ENCODE data around the gene SENP3.

- TF ChIP-seq CHD1 (IDR thresholded peaks at IDR 0.05; ENCODE audit: low read depth, low read length), result no peak
- no peak for TF ChIP-seq MXI1 (IDR thresholded peaks at IDR 0.05; ENCODE audit: borderline replicate concordance, low read depth, low read length)
- TF ChIP-seq CTCF (conservative IDR thresholded peaks at IDR 0.05; ENCODE audit: low read depth, low read length), result no peak
- TF ChIP-seq BHLHE40 (IDR thresholded peaks at IDR 0.05; ENCODE audit: low read depth, low read length), result no peak
- TF ChIP-seq SMC3 (IDR thresholded peaks at IDR 0.05; ENCODE audit: low read depth, low read length), result no peak
- no peak for TF ChIP-seq POLR2A (IDR thresholded peaks at IDR 0.05; ENCODE audit: low read depth, low read length)
- TF ChIP-seq RFX5 (IDR thresholded peaks at IDR 0.05; ENCODE audit: low read depth, low read length), result no peak
- TF ChIP-seq RAD21 (IDR thresholded peaks at IDR 0.05; ENCODE audit: low read length), result no peak
- TF ChIP-seq RCOR1 (IDR thresholded peaks at IDR 0.05; ENCODE audit: insufficient replicate concordance, low read length), result no peak
- TF ChIP-seq CEBPB (IDR thresholded peaks at IDR 0.05; ENCODE audit: low read depth, low read length), result no peak
Measured at GRCh38 chr17:7582396-7583252, 20.9 kb downstream of the SENP3 start.

All from IMR-90 (cell line).